ENCODE results near the gene PCDHGA12.

The PCDHGA12 gene

GRCh38 chr5:141441571-141442170 is 11.4 kb downstream of the PCDHGA12 start:
- DNase-seq: no peak

DNA sequence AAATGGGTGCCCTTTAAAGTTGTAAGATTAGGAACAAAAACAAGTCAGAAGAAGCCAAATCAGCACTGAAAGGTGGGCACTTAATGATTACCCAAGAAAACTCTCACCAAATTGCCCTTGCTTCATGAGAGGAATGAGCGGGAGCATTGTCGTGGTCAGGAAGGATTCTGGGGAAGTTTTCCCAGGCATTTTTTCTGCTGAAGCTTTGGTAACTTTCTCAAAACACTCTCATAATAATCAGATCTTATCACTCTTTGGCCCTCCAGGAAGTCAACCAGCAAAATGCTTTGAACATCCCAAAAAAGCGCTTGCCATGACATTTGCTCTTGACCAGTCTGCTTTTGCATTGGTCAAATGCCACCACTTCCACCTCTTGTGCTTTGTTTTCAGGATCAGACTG is 35.0 kb downstream of the PCDHGA12 start:
- DNase-seq: no peak

GRCh38 chr5:141475625-141476131 is 45.4 kb downstream of the PCDHGA12 start, which contains the start of gene PCDHGC3:
Gene PCDHGC3, plus strand, starts transcription at chr5:141475966. Its CDS starts 151 bp downstream, at chr5:141476117.
- DNase-seq: peak; percentile 80

DNA sequence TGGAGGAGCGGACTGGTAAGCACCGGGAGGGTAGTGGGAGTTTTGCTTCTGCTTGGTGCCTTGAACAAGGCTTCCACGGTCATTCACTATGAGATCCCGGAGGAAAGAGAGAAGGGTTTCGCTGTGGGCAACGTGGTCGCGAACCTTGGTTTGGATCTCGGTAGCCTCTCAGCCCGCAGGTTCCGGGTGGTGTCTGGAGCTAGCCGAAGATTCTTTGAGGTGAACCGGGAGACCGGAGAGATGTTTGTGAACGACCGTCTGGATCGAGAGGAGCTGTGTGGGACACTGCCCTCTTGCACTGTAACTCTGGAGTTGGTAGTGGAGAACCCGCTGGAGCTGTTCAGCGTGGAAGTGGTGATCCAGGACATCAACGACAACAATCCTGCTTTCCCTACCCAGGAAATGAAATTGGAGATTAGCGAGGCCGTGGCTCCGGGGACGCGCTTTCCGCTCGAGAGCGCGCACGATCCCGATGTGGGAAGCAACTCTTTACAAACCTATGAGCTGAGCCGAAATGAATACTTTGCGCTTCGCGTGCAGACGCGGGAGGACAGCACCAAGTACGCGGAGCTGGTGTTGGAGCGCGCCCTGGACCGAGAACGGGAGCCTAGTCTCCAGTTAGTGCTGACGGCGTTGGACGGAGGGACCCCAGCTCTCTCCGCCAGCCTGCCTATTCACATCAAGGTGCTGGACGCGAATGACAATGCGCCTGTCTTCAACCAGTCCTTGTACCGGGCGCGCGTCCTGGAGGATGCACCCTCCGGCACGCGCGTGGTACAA is 46.0 kb downstream of the PCDHGA12 start:
- peak; percentile 26 for DNase-seq

GRCh38 chr5:141477044-141477575 is 46.8 kb downstream of the PCDHGA12 start:
- no peak for DNase-seq

DNA sequence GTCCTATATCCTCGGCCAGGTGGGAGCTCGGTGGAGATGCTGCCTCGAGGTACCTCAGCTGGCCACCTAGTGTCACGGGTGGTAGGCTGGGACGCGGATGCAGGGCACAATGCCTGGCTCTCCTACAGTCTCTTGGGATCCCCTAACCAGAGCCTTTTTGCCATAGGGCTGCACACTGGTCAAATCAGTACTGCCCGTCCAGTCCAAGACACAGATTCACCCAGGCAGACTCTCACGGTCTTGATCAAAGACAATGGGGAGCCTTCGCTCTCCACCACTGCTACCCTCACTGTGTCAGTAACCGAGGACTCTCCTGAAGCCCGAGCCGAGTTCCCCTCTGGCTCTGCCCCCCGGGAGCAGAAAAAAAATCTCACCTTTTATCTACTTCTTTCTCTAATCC is 47.5 kb downstream of the PCDHGA12 start:
- no peak for DNase-seq

- peak; percentile 64 for DNase-seq
These were observed 48.1 kb downstream of the PCDHGA12 start for GRCh38 chr5:141478321-141478945.

DNA sequence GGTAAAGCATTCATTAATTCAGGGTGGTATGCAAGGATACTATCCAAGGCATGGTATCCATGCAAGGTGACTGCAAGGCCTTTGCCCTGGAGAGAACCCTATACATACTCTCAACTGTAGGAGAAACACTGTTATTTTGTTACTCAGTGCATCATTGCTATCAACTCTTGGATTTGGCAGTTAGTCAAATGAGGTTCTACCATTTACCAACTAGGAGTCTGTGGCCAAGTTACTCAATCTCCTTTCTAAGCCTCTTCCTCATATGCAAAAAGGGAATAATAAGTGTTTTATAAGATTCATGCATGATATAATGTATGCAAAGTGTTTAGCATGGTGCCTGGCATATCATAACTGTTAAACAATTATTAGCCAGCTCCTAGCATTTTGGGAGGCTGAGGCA is 49.5 kb downstream of the PCDHGA12 start:
- no peak for DNase-seq

All from NCI-H1105 treated with DMSO at 0.1 percent for 48 hours (cell line).